ENCODE measurements around the gene PTCD2. TPM values are rescaled to one million over a fixed set of nuclear protein-coding genes. Genes with fewer than 3 reads are reported as not detected.

PTCD2 gene
- total and polyA plus RNA-seq, 2 of the 8 experiments (the other 6 are each of a cell fraction or from before 2014, with no cell fraction given): 7.3 to 15.4 TPM

DNA sequence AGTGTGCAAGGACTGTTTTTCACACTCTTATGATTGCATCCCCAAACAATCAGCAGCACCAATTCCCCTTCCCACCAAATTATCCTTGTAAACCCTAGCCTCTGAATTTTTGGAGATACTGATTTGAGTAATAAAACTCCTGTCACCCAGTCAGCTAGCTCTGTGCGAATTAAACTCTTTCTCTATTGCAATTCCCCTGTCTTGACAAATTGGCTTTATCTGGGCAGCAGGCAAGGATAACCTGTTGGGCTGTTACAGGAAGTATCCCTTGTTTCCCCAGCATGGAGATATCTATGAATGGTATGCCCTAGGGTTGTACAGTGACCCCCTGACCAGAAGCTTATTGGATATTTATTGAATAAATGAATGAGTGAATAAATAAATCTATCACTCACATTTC, 80.8 kb downstream of the PTCD2 start:
- no peak overlapping the region for H3K4me3 ChIP-seq (ENCODE audit: extremely low read depth in 1 of 4, insufficient read depth in 2 of 4, low read depth in 3 of 4, low read length in 4 of 4)
- H3K9me3 ChIP-seq (ENCODE audit: insufficient read depth in 2 of 2, low read depth in 1 of 2, low read length in 1 of 2): peaks cover 0 to 5% of the 10 kb centered on the region in 2 experiments; a peak in 1 of 4 replicates
- H4K20me1 ChIP-seq (replicated peaks in 1 of 2; ENCODE audit: control insufficient read depth in 1 of 2, insufficient read depth in 2 of 2, low read length in 2 of 2): no peaks in the 10 kb centered on the region
- no peak overlapping the region for H2AK5ac ChIP-seq (ENCODE audit: low read depth, low read length)
- H3K23me2 ChIP-seq (ENCODE audit: low read depth, low read length): no peaks in the 10 kb centered on the region
- ChIA-PET CTCF (ENCODE audit: partially characterized antibody) (interaction anchor here (1.1 kb wide), 1 partner anchor 63 kb away, joined by 3 read pairs; no protein-coding TSS in a partner anchor), POLR2A (ENCODE audit: partially characterized antibody) (no interaction called here)
- H3K4me1 ChIP-seq (replicated peaks in 1 of 4; ENCODE audit: control insufficient read depth in 3 of 4, insufficient read depth in 4 of 4, low read length in 3 of 4): peaks cover 0 to 3% (median under 1%) of the 10 kb centered on the region in 4 experiments; a peak in 1 of 7 replicates
- H3K14ac ChIP-seq (ENCODE audit: insufficient read length): no peak overlapping the region
- TF ChIP-seq SAP30 (IDR thresholded peaks at IDR 0.05; ENCODE audit: insufficient read depth, insufficient replicate concordance, low read length): no peak
- no peak for TF ChIP-seq E2F6 (IDR thresholded peaks at IDR 0.05)
- TF ChIP-seq CEBPB (IDR thresholded peaks at IDR 0.05; ENCODE audit: low read depth, low read length): no peak
- TF ChIP-seq SP4 (IDR thresholded peaks at IDR 0.05; ENCODE audit: low read length): no peak
- no peak for TF ChIP-seq KDM4A (IDR thresholded peaks at IDR 0.05; ENCODE audit: low read depth, low read length, severe bottlenecking)
- no peak for FAIRE-seq
- no peak overlapping the region for H3K56ac ChIP-seq (replicated peaks; ENCODE audit: insufficient read length, low read depth, low read length)
- H3K9ac ChIP-seq (replicated peaks in 1 of 4; ENCODE audit: extremely low read depth in 1 of 4, low read depth in 3 of 4, low read length in 3 of 4): no peak overlapping the region
- H2BK120ac ChIP-seq (replicated peaks; ENCODE audit: low read depth, low read length): no peak overlapping the region
- no peak overlapping the region for H3K4ac ChIP-seq (replicated peaks; ENCODE audit: insufficient read length, low read depth, low read length)
- H3K4me2 ChIP-seq (ENCODE audit: insufficient read depth in 1 of 2, low read depth in 2 of 2, low read length in 2 of 2): no peak overlapping the region
- WGBS, 2 experiments (ENCODE audit: extremely low coverage in 1 of 2, insufficient coverage in 1 of 2, insufficient read length in 1 of 2, insufficient replicate concordance in 2 of 2, low coverage in 1 of 2, low lambda C conversion rate in 2 of 2, missing lambda C conversion rate in 1 of 2): 94% methylated on average over 1 of the region's 1 CpG; no CpG with 5 or more reads in 1 of the 2 experiments
- no peak overlapping the region for H4K5ac ChIP-seq (ENCODE audit: insufficient read length, low read depth, low read length)
- H3K23ac ChIP-seq (ENCODE audit: insufficient read length): no peak overlapping the region
- H2BK12ac ChIP-seq (ENCODE audit: low read depth, low read length): no peak overlapping the region
- H2AFZ ChIP-seq (ENCODE audit: low read length): no peak overlapping the region
- no peak overlapping the region for H2BK5ac ChIP-seq (ENCODE audit: low read depth, low read length)
- no peak overlapping the region for H4K91ac ChIP-seq (replicated peaks; ENCODE audit: insufficient read length, low read length)
- no peak overlapping the region for H2BK15ac ChIP-seq (ENCODE audit: low read length)
- no peak overlapping the region for H4K8ac ChIP-seq (ENCODE audit: extremely low read depth, insufficient read depth, low read length)
- H3K27ac ChIP-seq (ENCODE audit: low read depth, low read length): no peak overlapping the region
- no peak overlapping the region for H2BK20ac ChIP-seq (ENCODE audit: low read length)
- H3K79me1 ChIP-seq (ENCODE audit: low read depth, low read length): no peaks in the 10 kb centered on the region
- H3K27me3 ChIP-seq (replicated peaks in 1 of 4; ENCODE audit: control insufficient read depth in 3 of 4, extremely low read depth in 1 of 4, insufficient read depth in 3 of 4, low read length in 3 of 4): no peaks in the 10 kb centered on the region
- DNase-seq (ENCODE audit: low read depth in 1 of 2, low spot score in 2 of 2): no peak
- H3K36me3 ChIP-seq (ENCODE audit: control insufficient read depth in 2 of 4, insufficient read depth in 4 of 4, low read length in 3 of 4): no peaks in the 10 kb centered on the region
- H3K18ac ChIP-seq (ENCODE audit: extremely low read depth, low read length): no peak overlapping the region
- no peaks in the 10 kb centered on the region for H3K79me2 ChIP-seq (ENCODE audit: control insufficient read depth in 1 of 2, insufficient read depth in 2 of 2, low read length in 2 of 2)

All from H1 (cell line).